Neuronal stem cell (in vitro differentiated cells): ENCODE results near the gene FFAR4.

ENCODE experiments used
- DNase-seq: peaks from one replicate; pipeline ENCODE4 v3.0.0-alpha.2; 2013; ENCODE audit warnings: low spot score
- H2AFZ ChIP-seq: one replicate; pipeline ENCODE4 v1.6.1; 2013; ENCODE audit warnings: mild to moderate bottlenecking, low read length, inconsistent platforms
- H2AK5ac ChIP-seq: 2 replicates; pipeline ENCODE4 v1.6.1; 2013; ENCODE audit warnings: low read depth, mild to moderate bottlenecking, inconsistent platforms, low read length, moderate library complexity, mixed read lengths
- H2BK120ac ChIP-seq: 2 replicates; pipeline ENCODE4 v1.6.1; 2013; ENCODE audit warnings: low read depth, mild to moderate bottlenecking, inconsistent platforms, low read length, moderate library complexity, mixed read lengths
- H2BK12ac ChIP-seq: one replicate; pipeline ENCODE4 v1.6.1; 2013; ENCODE audit warnings: low read length, inconsistent platforms
- H2BK15ac ChIP-seq: 2 replicates; pipeline ENCODE4 v1.6.1; 2013; ENCODE audit warnings: mild to moderate bottlenecking, low read length, inconsistent platforms, mixed read lengths
- H2BK5ac ChIP-seq: one replicate; pipeline ENCODE4 v1.6.1; 2013; ENCODE audit warnings: inconsistent platforms, mild to moderate bottlenecking, low read length, moderate library complexity
- H3K14ac ChIP-seq: one replicate; pipeline ENCODE4 v1.6.1; 2013; ENCODE audit warnings: low read length, inconsistent platforms
- H3K18ac ChIP-seq: 2 replicates; pipeline ENCODE4 v1.6.1; 2013; ENCODE audit warnings: low read length, inconsistent platforms
- H3K23ac ChIP-seq: 2 replicates; pipeline ENCODE4 v1.6.1; 2013; ENCODE audit warnings: low read depth, mild to moderate bottlenecking, mixed read lengths, low read length, inconsistent platforms; ENCODE audit not compliant: poor library complexity
- H3K27ac ChIP-seq: replicated peaks from 3 replicates; pipeline ENCODE4 v1.5.1; 2013; ENCODE audit warnings: low read length, inconsistent platforms
- H3K27me3 ChIP-seq, 3 experiments: 2 replicates each; pipeline ENCODE4 v1.6.1; 2013; ENCODE audit warnings: low read length in 3 of 3, mild to moderate bottlenecking in 2 of 3, inconsistent platforms in 1 of 3, low read depth in 1 of 3, mixed read lengths in 1 of 3, moderate library complexity in 1 of 3; ENCODE audit not compliant: control insufficient read depth in 3 of 3, insufficient read depth in 3 of 3
- H3K36me3 ChIP-seq, 2 donors: replicated peaks in 1 of 2; 2 replicates each; pipeline ENCODE4 v1.6.1; 2013; ENCODE audit warnings: low read length in 2 of 2; ENCODE audit not compliant: control insufficient read depth in 2 of 2, insufficient read depth in 2 of 2
- H3K4ac ChIP-seq: 2 replicates; pipeline ENCODE4 v1.6.1; 2013; ENCODE audit warnings: inconsistent platforms, mild to moderate bottlenecking, low read length, moderate library complexity
- H3K4me1 ChIP-seq, 2 donors: 1 replicate in 1 of 2; 2 replicates in 1 of 2; pipeline ENCODE4 v1.6.1; 2013; ENCODE audit warnings: low read length in 2 of 2, low read depth in 1 of 2; ENCODE audit not compliant: control insufficient read depth in 2 of 2, insufficient read depth in 1 of 2
- H3K4me2 ChIP-seq: one replicate; pipeline ENCODE4 v1.6.1; 2013; ENCODE audit warnings: mild to moderate bottlenecking, low read length, inconsistent platforms; ENCODE audit not compliant: insufficient read depth, poor library complexity, severe bottlenecking
- H3K4me3 ChIP-seq, 2 donors: 2 replicates each; pipeline ENCODE4 v1.5.1; 2013; ENCODE audit warnings: low read length in 2 of 2, mild to moderate bottlenecking in 2 of 2, inconsistent platforms in 1 of 2, moderate library complexity in 1 of 2
- H3K79me1 ChIP-seq: one replicate; pipeline ENCODE4 v1.6.1; 2013; ENCODE audit warnings: low read depth, mild to moderate bottlenecking, inconsistent platforms, low read length, moderate library complexity
- H3K9ac ChIP-seq: one replicate; pipeline ENCODE4 v1.6.1; 2013; ENCODE audit warnings: mild to moderate bottlenecking, low read depth, low read length, inconsistent platforms; ENCODE audit not compliant: poor library complexity
- H3K9me3 ChIP-seq, 2 donors: replicated peaks in 1 of 2; 2 replicates each; pipeline versions ENCODE3 to v1.6.1; 2013; ENCODE audit warnings: low read length in 2 of 2, mild to moderate bottlenecking in 2 of 2, inconsistent platforms in 1 of 2, low read depth in 1 of 2, mixed read lengths in 1 of 2, moderate library complexity in 1 of 2; ENCODE audit not compliant: control insufficient read depth in 2 of 2, insufficient read depth in 1 of 2
- H4K8ac ChIP-seq: one replicate; pipeline ENCODE4 v1.6.1; 2013; ENCODE audit warnings: low read depth, mild to moderate bottlenecking, inconsistent platforms, low read length, moderate library complexity
- H4K91ac ChIP-seq: one replicate; pipeline ENCODE4 v1.6.1; 2013; ENCODE audit warnings: low read length, low read depth, mild to moderate bottlenecking, inconsistent platforms; ENCODE audit not compliant: poor library complexity
- WGBS, 2 donors: extraction: QIAGEN DNeasy Blood & Tissue Kit; methylation state at CpG; one replicate each; pipeline ENCODE4 v1.1.7; 2013; ENCODE audit warnings: missing lambda C conversion rate in 2 of 2, mixed read lengths in 1 of 2; ENCODE audit not compliant: insufficient read length in 2 of 2, insufficient replicate concordance in 1 of 2; ENCODE audit errors: extremely low coverage in 2 of 2; 5-methylcytosine and 5-hydroxymethylcytosine counted together

Gene FFAR4

GRCh38 chr10:93603023-93603422, 36.6 kb downstream of the FFAR4 start:
- Histone ChIP-seq H3K4me1 (peaks cover 0 to 3% of the 10 kb centered on the region in 2 donors), H3K9me3 (peaks cover 0 to 2% of the 10 kb centered on the region in 2 donors), H3K23ac (no peak overlapping the region), H3K4me2 (no peak overlapping the region), H3K4ac (no peak overlapping the region), H3K36me3 (no peaks in the 10 kb centered on the region), H2BK120ac (no peak overlapping the region), H2AFZ (no peak overlapping the region), H2BK15ac (no peak overlapping the region), H3K79me1 (no peaks in the 10 kb centered on the region), H3K4me3 (no peak overlapping the region), H4K91ac (no peak overlapping the region), H3K27me3 (peaks cover 20 to 72% (median 39%) of the 10 kb centered on the region in 3 experiments), H3K14ac (no peak overlapping the region), H2BK12ac (no peak overlapping the region), H2AK5ac (no peak overlapping the region), H3K9ac (no peak overlapping the region), H4K8ac (no peak overlapping the region), H3K27ac (no peak overlapping the region), H3K18ac (no peak overlapping the region), H2BK5ac (no peak overlapping the region)
- no peak for DNase-seq
- WGBS, 2 donors, result no CpG with 5 or more reads among the region's 2 CpGs

- no peak overlapping the region for H3K4me2 ChIP-seq
- peaks cover 0 to 2% of the 10 kb centered on the region in 2 donors for H3K9me3 ChIP-seq
- H3K4me1 ChIP-seq, result peaks cover 0 to 3% of the 10 kb centered on the region in 2 donors
- no CpG with 5 or more reads among the region's 2 CpGs for WGBS, 2 donors
- H2BK5ac ChIP-seq, result no peak overlapping the region
- H2BK12ac ChIP-seq, result no peak overlapping the region
- no peak overlapping the region for H3K23ac ChIP-seq
- H3K4me3 ChIP-seq, result no peak overlapping the region
- no peak overlapping the region for H3K4ac ChIP-seq
- no peak overlapping the region for H2BK120ac ChIP-seq
- H3K9ac ChIP-seq, result no peak overlapping the region
- no peak overlapping the region for H3K18ac ChIP-seq
- no peak overlapping the region for H4K8ac ChIP-seq
- no peak overlapping the region for H2AK5ac ChIP-seq
- H3K27ac ChIP-seq, result no peak overlapping the region
- no peak for DNase-seq
- H3K36me3 ChIP-seq, result no peaks in the 10 kb centered on the region
- no peak overlapping the region for H4K91ac ChIP-seq
- peaks cover 20 to 64% (median 39%) of the 10 kb centered on the region in 3 experiments for H3K27me3 ChIP-seq
- H2BK15ac ChIP-seq, result no peak overlapping the region
- no peaks in the 10 kb centered on the region for H3K79me1 ChIP-seq
- no peak overlapping the region for H2AFZ ChIP-seq
- no peak overlapping the region for H3K14ac ChIP-seq
These were observed 37.7 kb downstream of the FFAR4 start for GRCh38 chr10:93604146-93604545.

DNA sequence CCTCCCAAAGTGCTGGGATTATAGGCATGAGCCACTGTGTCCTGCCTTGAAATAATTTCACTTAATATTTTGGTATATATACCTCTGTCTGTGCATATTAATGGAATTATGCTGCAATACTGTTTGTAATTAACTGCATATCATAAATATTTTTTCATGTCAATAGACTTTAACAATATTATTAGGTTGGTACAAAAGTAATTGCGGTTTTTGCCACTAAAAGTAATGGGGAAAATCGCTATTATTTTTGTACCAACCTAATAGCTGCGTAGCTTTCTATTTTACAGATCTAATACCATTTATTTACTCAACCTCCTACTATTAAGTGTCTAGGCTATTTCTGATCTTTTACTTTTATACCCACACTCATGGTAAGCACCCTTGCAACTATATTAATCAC, 42.0 kb downstream of the FFAR4 start:
- WGBS, 2 donors, result no CpG with 5 or more reads among the region's 3 CpGs
- H4K8ac ChIP-seq, result no peak overlapping the region
- H3K4me3 ChIP-seq, result no peak overlapping the region

GRCh38 chr10:93612311-93612710, 45.8 kb downstream of the FFAR4 start, which contains the start of gene PDE6C:
Gene PDE6C, plus strand, starts transcription at chr10:93612537. Its CDS starts 189 bp downstream, at chr10:93612726.
- H2AK5ac ChIP-seq, result no peak within 1 kb of the TSS
- no peaks in the 10 kb centered on the region for H3K79me1 ChIP-seq
- no peak within 1 kb of the TSS for H4K91ac ChIP-seq
- no peak within 1 kb of the TSS for H3K4me3 ChIP-seq
- H3K9ac ChIP-seq, result no peak within 1 kb of the TSS
- WGBS, 2 donors, result no CpG with 5 or more reads among the region's 6 CpGs
- H3K18ac ChIP-seq, result peak within 1 kb of the TSS; percentile 56
- no peaks in the 10 kb centered on the region for H3K36me3 ChIP-seq
- no peak within 1 kb of the TSS for H3K4me2 ChIP-seq
- H3K23ac ChIP-seq, result no peak within 1 kb of the TSS
- H2BK12ac ChIP-seq, result no peak within 1 kb of the TSS
- no peak within 1 kb of the TSS for H4K8ac ChIP-seq
- peaks cover 0 to 2% of the 10 kb centered on the region in 2 donors for H3K4me1 ChIP-seq
- H2BK120ac ChIP-seq, result no peak within 1 kb of the TSS
- no peak for DNase-seq
- no peaks in the 10 kb centered on the region for H3K9me3 ChIP-seq
- no peak within 1 kb of the TSS for H3K14ac ChIP-seq
- H3K27me3 ChIP-seq, result peaks cover 0 to 31% (median 0%) of the 10 kb centered on the region in 3 experiments
- no peak within 1 kb of the TSS for H2BK15ac ChIP-seq
- no peak within 1 kb of the TSS for H3K4ac ChIP-seq
- no peak within 1 kb of the TSS for H2BK5ac ChIP-seq
- H2AFZ ChIP-seq, result no peak within 1 kb of the TSS
- no peak within 1 kb of the TSS for H3K27ac ChIP-seq

More for the DNA sequence above, 42.0 kb downstream of the FFAR4 start:
- H3K4me2 ChIP-seq, result no peak overlapping the region
- H3K14ac ChIP-seq, result no peak overlapping the region
- no peak overlapping the region for H3K27ac ChIP-seq
- H2AK5ac ChIP-seq, result no peak overlapping the region
- no peak overlapping the region for H3K9ac ChIP-seq
- H2BK15ac ChIP-seq, result no peak overlapping the region
- no peak overlapping the region for H2BK12ac ChIP-seq
- no peaks in the 10 kb centered on the region for H3K36me3 ChIP-seq
- H2BK120ac ChIP-seq, result no peak overlapping the region
- H3K79me1 ChIP-seq, result no peaks in the 10 kb centered on the region
- DNase-seq, result no peak
- no peak overlapping the region for H2BK5ac ChIP-seq
- H3K4ac ChIP-seq, result no peak overlapping the region
- H3K27me3 ChIP-seq, result peaks cover 0 to 43% (median 3%) of the 10 kb centered on the region in 3 experiments
- H3K9me3 ChIP-seq, result no peaks in the 10 kb centered on the region
- H3K23ac ChIP-seq, result no peak overlapping the region
- no peak overlapping the region for H3K18ac ChIP-seq
- no peaks in the 10 kb centered on the region for H3K4me1 ChIP-seq
- H2AFZ ChIP-seq, result no peak overlapping the region
- no peak overlapping the region for H4K91ac ChIP-seq
